ENCODE data around the gene AURKB.
"Not testable (repeated sequence)": the region's sequence is repeated elsewhere in the genome, so short reads cannot be mapped to it uniquely, and the experiment has no call there.

Gene AURKB

GRCh38 chr17:8209907-8210760 lies at the start of gene AURKB:
TSS of gene AURKB (minus strand) at chr17:8210575. CDS start at chr17:8210224, 351 bp downstream.
- peak; percentile 87 for DNase-seq

DNA sequence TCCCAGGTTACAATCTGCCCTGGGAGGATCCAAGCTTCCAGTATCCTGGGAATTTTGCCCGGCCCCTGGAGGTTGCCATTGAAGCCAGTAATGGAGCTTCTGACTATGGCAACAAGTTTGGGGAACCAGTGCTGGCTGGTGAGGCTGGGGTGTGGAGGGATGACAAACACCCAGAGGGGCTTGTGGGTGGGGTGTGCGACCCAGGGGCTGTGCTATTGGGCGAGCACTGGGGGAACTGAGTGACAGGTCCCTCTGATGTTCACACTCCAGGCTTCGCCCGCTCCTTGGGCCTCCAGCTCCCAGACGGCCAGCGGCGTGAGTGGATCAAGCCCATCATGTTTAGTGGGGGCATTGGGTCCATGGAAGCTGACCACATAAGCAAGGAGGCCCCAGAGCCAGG lies 47.4 kb upstream of the AURKB start:
- no peak for DNase-seq

DNA sequence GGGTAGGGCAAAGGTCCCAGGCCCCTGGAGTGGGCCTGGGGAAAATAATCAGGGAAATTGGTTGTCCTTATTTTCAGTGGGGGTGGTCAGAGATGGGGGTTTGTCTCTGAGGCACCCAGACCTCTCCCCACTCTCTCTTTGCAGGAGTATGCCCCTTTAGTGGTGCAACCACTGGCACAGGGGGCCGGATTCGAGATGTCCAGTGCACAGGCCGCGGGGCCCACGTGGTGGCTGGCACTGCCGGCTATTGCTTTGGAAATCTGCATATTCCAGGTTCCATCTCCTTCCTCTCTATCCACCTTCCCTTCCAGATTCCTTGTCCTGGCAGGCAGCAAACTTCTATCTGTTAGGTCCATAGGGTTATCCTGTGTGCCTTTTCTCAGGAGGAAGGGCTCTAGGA lies 46.3 kb upstream of the AURKB start:
- no peak for DNase-seq

- DNase-seq, result no peak
Measured at GRCh38 chr17:8256291-8256690, 45.9 kb upstream of the AURKB start.

GRCh38 chr17:8255499-8255898 lies 45.1 kb upstream of the AURKB start:
- DNase-seq, result no peak

GRCh38 chr17:8254881-8255280 lies 44.5 kb upstream of the AURKB start:
- no peak for DNase-seq

DNA sequence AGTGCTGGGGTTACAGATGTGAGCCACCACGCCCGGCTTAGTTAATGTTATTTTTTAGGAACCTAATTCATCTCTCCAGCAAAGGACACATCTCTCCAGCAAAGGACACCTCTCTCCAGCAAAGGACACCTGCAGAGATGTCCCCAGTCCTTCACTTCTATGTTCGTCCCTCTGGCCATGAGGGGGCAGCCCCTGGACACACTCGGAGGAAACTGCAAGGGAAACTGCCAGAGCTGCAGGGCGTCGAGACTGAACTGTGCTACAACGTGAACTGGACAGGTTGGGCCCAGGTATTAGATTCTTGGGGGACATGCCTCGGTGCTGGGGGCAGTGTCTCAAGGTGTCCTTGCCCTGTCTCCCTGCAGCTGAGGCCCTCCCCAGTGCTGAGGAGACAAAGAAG lies 43.4 kb upstream of the AURKB start:
- no peak for DNase-seq

GRCh38 chr17:8251411-8251810 lies 41.0 kb upstream of the AURKB start:
- not testable (repeated sequence) for DNase-seq

GRCh38 chr17:8249621-8250500 lies 39.5 kb upstream of the AURKB start:
- DNase-seq, result no peak

GRCh38 chr17:8248751-8249607 lies 38.6 kb upstream of the AURKB start, which contains the start of gene PFAS:
TSS of gene PFAS (plus strand) at chr17:8249289. CDS start at chr17:8253938, 4,649 bp downstream.
- peak; percentile 98 for DNase-seq

GRCh38 chr17:8244768-8245167 lies 34.4 kb upstream of the AURKB start:
- no peak for DNase-seq

DNA sequence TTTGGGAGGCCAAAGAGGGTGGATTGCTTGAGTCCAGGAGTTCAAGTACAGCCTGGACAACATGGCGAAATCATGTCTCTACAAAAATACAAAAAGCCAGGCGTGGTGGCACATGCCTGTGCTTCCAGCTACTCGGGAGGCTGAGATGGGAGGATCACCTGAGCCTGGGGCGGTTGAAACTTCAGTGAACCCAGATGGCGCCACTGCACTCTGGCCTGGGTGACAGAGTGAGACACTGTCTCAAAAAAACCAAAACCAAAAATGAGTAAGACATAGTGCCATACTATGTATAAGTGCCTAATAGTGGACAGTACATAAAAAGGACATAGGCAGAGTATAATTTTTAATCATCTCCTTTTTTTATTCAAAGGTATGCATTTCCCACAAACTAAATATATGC lies 33.5 kb upstream of the AURKB start:
- DNase-seq, result no peak

DNA sequence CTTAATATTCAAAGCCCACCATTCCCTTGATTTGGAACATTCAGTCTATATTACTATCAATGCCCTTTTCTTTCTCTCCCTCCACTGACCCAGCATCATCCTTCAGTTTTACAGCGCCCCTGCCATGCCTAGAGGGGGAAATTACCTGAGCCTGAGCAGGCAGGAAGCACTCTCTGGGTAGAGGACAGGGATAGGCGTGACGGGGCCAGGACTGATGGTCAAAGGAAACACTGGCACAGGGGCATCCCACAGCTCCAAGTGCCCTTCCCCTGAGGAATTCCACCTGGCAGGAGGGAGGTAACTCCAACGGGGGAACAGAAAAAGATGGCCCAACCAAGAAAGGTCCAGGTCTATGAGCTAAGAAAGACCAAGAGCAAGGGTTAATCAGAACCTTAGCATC lies 27.5 kb upstream of the AURKB start:
- DNase-seq, result no peak

- DNase-seq, result no peak
Measured at GRCh38 chr17:8237175-8237574, 26.8 kb upstream of the AURKB start.

- no peak for DNase-seq
Measured at GRCh38 chr17:8235676-8236075, 25.3 kb upstream of the AURKB start.

DNA sequence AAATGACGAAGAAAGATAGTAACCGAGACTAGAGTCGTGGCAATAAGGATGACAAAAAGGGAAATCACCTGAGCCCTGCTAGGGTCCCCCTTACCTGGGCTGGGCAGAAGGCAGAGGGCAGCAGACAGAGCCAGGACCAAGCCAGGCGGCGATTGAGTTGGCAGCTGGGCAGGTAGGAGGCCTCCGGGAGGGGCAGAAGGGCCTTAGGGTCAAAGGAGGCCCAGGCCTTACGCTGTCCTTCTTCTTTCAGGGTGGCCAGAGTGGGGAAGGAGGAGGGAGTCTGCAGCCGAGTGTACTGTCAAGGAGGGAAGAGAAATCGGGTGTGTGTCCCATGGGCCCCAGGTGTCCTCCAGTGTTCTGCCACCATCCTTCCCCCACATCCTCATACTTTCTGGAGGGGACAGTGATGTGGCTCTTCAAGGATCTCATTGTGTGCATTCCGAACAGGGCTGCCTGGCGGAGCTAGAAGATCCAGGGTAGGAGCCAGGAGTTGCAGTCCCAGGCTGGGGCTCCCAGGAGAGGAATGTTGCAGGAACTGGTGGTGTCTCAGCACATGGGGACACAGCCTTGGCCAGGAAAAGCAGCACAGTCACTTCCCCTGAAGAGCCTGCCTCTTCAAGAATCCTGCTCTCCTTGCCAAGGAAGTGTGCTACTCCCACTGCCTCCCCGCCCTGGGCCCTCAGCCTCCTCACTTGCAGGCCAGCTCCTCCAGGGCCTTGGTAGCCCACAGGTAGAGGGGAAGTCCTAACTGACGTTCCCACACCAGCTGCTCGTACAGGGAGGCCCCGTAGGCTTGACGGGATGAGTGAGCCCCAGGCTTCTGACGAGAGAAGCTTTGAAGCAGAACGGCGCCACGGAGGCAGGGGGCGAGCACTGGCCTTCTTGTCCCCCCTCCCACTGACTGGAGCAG lies 24.2 kb upstream of the AURKB start:
- no peak for DNase-seq

DNA sequence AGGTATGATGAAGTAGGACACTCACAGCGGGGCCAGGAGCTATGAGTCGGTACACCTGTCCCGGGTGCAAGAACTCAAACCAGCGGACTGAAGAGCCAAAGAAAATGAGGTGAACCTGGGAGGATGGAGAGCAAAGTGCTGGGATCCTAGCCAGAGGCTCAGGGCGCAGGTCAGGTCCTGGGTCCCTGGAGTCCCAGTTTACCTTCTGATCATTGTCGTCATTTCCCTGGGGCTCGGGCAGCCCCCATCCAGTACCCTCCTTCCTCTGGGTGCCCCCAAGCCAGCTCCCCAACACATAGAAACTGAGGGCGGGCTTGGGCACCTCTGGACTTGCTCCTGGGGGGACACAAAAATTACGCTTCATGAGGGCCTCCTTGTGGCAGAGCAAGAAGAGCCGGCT lies 21.3 kb upstream of the AURKB start:
- DNase-seq, result no peak

DNA sequence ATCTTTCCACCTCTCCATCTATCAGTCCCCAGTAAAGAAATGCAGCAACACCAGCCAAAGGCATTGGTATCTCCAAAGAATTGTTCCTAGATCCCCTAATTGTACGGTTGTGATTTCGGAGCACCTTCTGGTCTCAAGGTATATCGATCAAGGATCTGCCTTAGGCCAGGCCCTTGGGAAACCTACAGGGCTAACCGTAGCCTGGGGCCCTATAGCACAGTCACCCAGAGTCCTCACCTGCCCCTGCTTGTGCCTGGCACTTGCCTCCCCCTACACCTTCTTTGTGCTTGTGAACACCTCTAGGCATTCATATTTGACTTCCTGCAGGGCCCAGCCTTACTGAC lies 16.8 kb upstream of the AURKB start:
- no peak for DNase-seq

GRCh38 chr17:8226536-8227237 lies 16.3 kb upstream of the AURKB start:
- DNase-seq, result peak; percentile 48

- peak; percentile 68 for DNase-seq
Measured at GRCh38 chr17:8225813-8226535, 15.6 kb upstream of the AURKB start.
